ENCODE data around the gene PRRT3.

The PRRT3 gene

GRCh38 chr3:9951962-9952805 is at the start of gene PRRT3:
Gene PRRT3, minus strand, starts transcription at chr3:9952408. Its CDS starts 2,293 bp downstream, at chr3:9950115.
- no peak for DNase-seq

DNA sequence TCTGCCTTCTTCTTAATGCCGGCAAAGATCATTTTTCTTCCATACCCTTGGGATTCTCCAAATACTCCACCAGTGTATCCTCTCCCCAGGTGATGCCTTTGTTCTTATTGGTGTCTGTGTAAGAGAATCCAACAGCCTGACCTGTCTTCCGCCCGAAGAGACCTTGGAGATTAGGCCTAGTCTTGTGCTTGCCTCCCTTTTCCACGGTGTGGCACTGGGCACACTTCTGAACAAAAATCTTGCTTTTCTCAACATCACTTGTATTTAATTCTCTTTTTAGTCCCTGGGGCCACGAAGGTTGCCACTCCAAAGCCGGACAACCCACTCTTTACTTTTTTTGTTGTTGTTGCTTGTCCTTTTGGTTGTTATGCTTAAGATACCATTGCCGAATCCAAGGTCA is 48.5 kb upstream of the PRRT3 start:
- DNase-seq = no peak

- DNase-seq = no peak
Observed at GRCh38 chr3:9994086-9994844, 42.1 kb upstream of the PRRT3 start.

DNA sequence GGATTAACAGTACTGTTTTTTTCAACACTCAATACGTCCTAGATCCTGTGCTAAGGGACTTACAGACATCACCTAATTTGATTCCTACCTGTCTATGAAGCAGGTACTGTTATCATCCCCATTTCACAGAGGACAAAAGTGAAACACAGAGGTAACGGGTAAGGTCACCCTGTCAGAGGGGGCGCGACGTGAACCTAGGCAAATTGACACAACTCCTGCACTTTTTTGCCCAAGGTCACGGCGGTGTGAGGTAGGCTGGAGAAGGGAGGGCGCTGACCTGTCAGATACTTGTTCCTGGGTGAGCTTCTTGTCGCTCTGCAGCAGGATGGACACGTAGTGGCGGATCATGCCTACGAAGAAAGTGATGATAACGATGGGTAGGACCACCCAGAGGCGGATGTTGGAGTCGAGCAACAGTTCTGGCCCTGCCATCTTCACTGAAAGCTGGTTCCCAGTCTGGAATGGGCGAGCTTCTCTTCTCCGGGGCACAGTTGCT is 34.1 kb upstream of the PRRT3 start:
- DNase-seq = no peak

DNA sequence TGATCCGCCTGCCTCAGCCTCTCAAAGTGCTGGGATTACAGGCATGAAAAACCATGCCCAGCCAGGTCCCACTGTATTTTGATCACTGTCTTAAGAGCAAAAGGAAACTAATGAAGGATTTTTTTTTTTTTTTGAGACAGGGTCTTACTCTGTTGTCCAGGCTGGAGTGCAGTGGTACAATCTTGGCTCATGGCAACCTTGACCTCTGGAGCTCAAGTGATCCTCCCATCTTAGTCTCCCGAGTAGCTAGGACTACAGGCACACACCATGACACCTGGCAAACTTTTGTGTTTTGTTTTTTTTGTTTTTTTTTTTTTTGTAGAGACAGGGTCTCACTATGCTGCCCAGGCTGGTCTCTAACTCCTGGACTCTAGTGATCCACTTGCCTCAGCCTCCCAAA is 28.0 kb upstream of the PRRT3 start:
- DNase-seq = no peak

DNA sequence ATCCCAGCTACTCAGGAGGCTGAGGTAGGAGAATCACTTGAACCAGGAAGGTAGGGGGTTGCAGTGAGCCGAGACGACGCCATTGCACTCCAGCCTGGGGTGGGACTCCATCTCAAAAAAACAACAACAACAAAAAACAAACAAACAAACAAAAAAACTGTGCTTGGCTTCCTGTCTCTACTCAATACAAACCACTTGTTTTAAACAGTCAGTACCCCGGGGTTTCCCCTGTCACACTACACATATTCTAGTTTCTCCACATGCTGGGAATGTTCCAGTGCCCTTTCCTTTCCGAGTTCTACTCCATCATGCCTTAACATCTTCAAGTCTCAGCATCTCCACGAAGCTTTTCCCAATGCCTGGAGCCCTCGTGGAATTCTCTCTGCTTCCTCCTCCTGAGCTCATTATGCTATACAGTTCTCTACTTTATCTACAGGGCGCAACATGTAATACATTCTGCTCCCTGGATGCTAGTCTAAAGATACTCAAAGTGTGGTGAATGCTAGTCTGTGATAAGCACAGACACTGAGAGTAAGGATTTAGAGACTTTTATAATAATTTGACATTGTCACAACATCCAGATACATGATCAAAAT is 26.6 kb upstream of the PRRT3 start:
- no peak for DNase-seq

GRCh38 chr3:9976721-9977709 is 24.8 kb upstream of the PRRT3 start:
- DNase-seq = no peak

DNA sequence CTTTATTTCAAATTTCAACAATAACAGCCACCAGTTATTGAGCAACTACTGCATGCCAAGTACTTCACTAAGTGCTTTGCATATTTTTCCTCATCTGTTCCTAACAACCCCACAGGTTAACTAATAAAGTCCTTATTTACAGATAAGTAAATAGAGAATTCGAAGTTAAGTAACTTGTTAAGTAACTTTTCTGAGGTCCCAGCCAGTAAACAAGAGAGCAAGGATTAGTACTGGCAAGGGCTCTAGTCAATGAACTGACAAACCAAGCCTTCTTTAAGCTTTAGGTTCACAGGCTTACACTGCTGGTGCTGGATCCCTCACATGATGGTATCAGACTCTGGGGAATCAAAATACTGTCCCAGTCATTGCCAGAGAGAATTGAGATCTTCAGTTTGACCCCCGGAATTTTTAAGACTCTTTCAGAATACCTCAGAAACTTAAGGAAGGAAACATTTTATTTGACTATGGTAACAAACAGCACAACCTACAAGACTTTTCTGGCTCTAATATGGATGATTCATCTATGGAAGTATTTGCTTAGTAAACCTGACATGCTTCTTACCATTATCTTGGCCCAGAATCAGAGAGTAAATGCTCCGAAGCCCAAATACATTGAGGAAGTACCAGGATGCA is 17.9 kb upstream of the PRRT3 start:
- no peak for DNase-seq

DNA sequence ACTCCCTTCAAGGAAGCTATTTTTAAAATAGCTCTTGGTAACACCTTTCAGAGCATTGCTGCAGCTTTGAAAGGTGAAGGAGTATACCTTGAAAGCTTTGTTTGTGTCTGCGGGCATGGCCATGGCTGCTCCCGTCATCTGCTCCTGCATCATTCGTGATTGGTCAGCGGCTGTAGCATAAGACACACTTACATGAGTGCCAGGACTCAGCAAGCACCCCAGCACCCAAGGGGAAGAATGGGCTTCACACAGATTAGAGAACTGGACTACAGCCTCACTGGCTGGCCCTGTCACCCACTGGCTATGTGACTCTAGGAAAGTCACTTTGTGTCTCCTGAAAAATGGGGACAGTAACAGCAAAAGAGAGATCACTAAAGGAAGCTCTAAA is 17.4 kb upstream of the PRRT3 start:
- DNase-seq = no peak

DNA sequence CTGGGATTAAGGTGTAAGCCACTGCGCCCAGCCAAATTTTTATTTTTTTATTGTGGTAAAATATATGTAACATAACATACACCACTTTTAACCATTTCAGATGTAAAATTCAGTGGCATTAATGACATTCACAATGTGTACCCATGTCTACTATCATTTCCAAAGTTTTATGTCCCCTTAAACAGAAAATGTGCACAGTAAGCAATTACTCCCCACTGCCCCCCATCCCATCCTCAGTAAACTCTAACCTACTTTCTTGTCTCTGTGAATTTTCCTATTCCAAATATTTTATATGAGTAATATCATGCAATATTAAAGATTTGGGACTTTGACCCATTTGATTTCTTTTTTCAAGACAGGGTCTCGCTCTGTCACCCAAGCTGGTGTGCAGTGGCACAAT is 14.6 kb upstream of the PRRT3 start:
- DNase-seq = no peak

DNA sequence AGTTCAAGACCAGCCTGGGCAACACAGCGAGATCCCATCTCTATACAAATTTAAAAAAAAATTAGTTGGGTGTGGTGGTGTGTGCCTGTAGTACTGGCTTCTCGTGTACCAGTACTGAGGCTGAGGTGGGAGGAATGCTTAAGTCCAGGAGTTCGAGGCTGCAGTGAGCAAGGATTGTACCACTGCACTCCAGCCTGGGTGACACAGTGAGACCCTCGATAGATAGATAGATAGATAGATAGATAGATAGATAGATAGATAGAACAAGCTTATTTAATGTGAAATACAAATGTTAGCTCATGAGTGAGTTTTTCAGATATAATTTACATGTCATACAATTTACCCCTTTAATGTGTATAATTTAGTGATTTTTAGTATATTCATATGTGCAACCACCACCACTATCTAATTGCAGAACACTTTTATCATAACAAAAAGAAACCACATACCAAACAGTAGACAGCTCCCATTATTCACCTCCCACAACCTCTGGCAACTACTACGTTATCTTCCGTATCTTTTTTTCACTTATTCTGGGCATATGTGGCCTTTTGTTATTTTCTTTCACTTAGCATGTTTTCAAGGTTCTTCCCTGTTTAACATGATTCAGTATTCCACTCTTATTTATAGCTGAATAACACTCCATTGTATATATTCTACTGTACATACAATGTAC is 13.1 kb upstream of the PRRT3 start:
- DNase-seq = no peak

DNA sequence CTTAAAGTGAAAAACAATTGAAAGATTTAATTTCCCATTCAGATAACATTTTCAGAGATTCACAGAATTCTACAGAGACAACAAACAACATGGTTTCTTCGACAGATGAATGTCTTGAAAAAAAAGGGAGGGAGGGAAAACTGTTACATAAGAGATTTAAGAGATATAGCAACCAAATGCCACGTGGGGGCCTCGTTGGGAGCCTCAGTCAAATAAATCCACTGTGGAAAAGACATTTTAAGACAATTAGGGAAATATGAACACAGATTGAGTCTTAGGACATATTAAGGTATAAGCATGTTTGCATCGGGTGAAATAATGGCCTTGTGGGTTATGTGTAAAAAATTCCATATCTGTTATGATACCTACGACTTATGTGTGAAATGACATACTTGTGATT is 5.0 kb upstream of the PRRT3 start:
- no peak for DNase-seq

DNA sequence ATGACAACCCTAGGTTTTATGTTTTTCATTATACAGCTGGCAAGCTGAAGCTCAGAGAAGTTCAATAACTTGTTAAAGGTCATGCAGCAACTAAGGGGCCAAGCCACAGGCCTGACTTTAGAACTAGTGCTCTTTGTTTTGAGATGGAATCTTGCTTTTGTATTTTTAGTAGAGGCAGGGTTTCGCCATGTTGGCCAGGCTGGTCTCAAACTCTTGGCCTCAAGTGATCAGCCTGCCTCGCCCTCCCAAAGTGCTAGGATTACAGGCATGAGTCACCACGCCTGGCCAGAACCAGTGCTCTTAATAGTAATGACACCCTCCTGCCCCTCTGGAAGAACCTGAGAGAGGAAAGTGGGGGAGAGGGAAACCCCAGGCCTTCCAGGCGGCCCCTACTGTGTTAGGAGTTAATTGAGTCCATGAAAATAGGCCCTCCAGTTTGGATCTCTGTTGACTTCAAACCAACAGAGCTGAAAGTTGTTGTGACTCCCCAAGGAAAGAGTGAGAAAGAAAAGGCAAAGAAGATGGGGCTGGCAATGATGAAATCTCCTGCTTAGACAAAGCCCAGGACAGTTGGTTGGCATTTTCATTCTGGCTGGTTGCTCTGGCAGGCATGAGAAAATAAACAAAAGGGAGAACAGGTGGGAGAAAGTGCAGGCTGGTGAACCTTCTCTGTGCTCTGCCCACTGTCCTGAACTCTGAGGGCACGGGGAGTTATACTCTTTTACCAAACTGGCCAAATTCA is 3.6 kb upstream of the PRRT3 start:
- DNase-seq = no peak

GRCh38 chr3:9955067-9955502 is 2.9 kb upstream of the PRRT3 start:
- DNase-seq = peak; percentile 13

- DNase-seq = no peak
Observed at GRCh38 chr3:9951598-9951961, 628 bp downstream of the PRRT3 start.

DNA sequence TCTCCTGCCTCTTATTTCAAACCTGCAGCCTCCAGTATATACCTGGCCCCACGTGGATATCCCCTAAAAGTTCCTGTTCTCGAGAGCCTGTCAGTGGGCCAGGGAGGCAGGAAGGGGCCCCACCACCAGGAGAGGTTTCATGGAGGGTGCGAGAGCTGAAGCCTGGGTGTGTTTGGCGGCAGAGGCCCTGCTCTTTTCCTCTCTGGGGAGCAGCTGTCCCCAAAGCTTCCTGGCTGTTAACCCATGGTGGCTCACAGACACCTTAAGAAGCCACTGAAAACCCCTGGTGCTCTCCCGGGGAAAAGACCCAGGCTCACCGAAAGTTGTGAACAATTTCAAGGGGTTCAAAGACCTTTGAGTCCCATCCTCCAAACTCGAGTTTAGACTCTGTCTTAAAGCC is 1.1 kb downstream of the PRRT3 start:
- no peak for DNase-seq

DNA sequence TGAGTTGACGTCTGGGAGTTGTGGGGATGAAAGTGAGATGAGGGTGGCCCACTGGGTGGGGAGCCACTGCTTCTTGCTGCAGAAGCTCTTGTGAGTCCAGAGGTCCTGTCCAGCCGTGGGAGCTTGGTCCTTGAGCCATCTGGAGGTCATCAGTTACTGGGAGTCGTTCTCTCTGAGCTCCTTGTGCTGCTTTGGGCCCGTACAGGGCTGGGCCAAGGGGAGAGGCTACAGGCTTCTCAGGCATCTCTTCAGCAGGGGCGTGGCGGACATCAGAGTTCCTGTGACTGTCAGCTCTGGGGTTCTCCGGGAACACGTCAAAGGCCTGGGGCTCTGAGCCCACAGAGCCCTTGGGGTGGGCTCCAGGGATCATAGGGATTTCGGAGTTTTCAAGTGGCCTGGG is 2.6 kb downstream of the PRRT3 start:
- DNase-seq = no peak

- DNase-seq = no peak
Observed at GRCh38 chr3:9949115-9949514, 3.1 kb downstream of the PRRT3 start.

GRCh38 chr3:9948586-9948985 is 3.6 kb downstream of the PRRT3 start:
- no peak for DNase-seq

Data from NCI-H187 treated with DMSO at 0.1 percent for 48 hours (cell line).